A549 (cell line): ENCODE data around the gene ZNF79.

ENCODE experiments used
- BHLHE40 ChIP-seq: IDR thresholded peaks from 2 replicates; pipeline ENCODE4 v1.6.1; 2012; ENCODE audit warnings: low read depth, low read length, inconsistent platforms
- EP300 ChIP-seq, 2 experiments: fragments of >200 bp; sonication (Bioruptor Twin); formaldehyde crosslinking; IDR thresholded peaks; 2 replicates in 1 of 2; 3 replicates in 1 of 2; pipeline ENCODE4 v1.6.1; 2016 to 2017
- HEYL ChIP-seq: fragments of 250-450 bp; sonication (Bioruptor Pico); IDR thresholded peaks from 2 replicates; pipeline ENCODE4 v1.8.0; 2021; ENCODE audit warnings: mild to moderate bottlenecking, moderate library complexity
- POLR2A ChIP-seq: IDR thresholded peaks from 2 replicates; pipeline ENCODE4 v1.6.1; 2012; ENCODE audit warnings: mild to moderate bottlenecking, low read length
- TF ChIP-seq, protein P1 (sequence below): fragments of >200 bp; sonication (Bioruptor Twin); formaldehyde crosslinking; IDR thresholded peaks from 3 replicates; pipeline ENCODE4 v1.5.1; 2016

DNA sequence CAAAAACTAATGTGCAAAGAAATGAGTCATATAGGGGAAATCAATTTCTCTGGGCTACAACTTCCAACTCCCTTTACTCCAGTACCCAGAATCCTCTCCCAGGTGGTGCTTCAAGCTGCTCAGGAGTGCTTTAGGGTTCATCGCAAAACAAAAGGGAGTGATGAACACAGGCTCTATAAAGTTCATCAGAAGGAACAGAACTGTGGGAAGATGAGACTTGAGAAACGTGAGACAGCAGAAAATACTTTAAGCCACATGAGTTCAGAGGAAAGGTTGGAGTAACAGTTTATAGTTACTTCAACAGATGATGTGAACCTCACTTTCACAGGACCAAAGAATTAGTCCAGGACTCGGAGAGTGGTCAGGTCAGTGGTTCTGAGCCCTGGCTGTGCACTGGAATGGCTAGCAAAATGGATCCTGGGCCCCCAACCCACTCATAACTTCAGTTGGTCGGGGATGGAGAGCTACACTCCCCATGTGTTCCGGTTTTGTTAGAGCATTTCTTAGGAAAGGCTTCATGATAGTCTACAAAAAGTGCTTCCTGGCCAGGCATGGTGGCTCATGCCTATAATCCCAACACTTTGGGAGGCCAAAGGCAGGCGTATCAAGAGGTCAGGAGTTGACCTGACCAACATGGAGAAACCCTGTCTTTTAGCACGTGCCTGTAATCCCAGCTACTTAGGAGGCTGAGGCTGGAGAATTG, 22.7 kb downstream of the ZNF79 start:
- TF ChIP-seq HEYL (CRISPR knock-in tag) (no peak), POLR2A (no peak), BHLHE40 (no peak), EP300 (IDR thresholded peaks at IDR 0.05) (no peak)
- TF ChIP-seq, protein P1, sequence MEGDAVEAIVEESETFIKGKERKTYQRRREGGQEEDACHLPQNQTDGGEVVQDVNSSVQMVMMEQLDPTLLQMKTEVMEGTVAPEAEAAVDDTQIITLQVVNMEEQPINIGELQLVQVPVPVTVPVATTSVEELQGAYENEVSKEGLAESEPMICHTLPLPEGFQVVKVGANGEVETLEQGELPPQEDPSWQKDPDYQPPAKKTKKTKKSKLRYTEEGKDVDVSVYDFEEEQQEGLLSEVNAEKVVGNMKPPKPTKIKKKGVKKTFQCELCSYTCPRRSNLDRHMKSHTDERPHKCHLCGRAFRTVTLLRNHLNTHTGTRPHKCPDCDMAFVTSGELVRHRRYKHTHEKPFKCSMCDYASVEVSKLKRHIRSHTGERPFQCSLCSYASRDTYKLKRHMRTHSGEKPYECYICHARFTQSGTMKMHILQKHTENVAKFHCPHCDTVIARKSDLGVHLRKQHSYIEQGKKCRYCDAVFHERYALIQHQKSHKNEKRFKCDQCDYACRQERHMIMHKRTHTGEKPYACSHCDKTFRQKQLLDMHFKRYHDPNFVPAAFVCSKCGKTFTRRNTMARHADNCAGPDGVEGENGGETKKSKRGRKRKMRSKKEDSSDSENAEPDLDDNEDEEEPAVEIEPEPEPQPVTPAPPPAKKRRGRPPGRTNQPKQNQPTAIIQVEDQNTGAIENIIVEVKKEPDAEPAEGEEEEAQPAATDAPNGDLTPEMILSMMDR = no peak
